HEK293 (cell line): ENCODE data around the gene NUCB2.
A peak's percentile ranks its signal among the peaks of the same experiment; 100 is the strongest.

Experiments
- CTCF ChIA-PET: fragments of 350-600 bp; formaldehyde crosslinking; extraction: SDS; loops from one replicate; lab custom pipeline; 2021; ENCODE audit warnings: antibody characterized with exemption; lab: Yijun Ruan, JAX
- POLR2A ChIA-PET: fragments of 300-600 bp; formaldehyde crosslinking; extraction: SDS; loops from one replicate; lab custom pipeline; 2020; ENCODE audit warnings: antibody characterized with exemption, inconsistent platforms; lab: Yijun Ruan, JAX
- H3K27ac ChIP-seq: fragments of 200-500 bp; sonication (Bioruptor generic); 2 replicates; pipeline ENCODE4 v1.5.1; 2014; ENCODE audit warnings: low read depth, low read length, control low read depth, inconsistent platforms; ENCODE audit errors: extremely low read depth
- H3K36me3 ChIP-seq, 2 experiments: fragments of 200-500 bp in 1 of 2; sonication (Bioruptor generic) in 1 of 2; 1 replicate in 1 of 2; 2 replicates in 1 of 2; pipeline ENCODE4 v1.5.1; 2014 to 2017; ENCODE audit warnings: inconsistent platforms in 2 of 2, low read length in 2 of 2; ENCODE audit not compliant: control insufficient read depth in 2 of 2, insufficient read depth in 1 of 2
- H3K4me1 ChIP-seq: fragments of 200-500 bp; sonication (Bioruptor generic); 2 replicates; pipeline ENCODE4 v1.5.1; 2014; ENCODE audit warnings: mild to moderate bottlenecking, low read length, inconsistent platforms; ENCODE audit not compliant: control insufficient read depth, insufficient read depth
- H3K4me3 ChIP-seq: 2 replicates; pipeline ENCODE4 v1.5.1; 2011; ENCODE audit warnings: low read depth, mild to moderate bottlenecking, control low read depth, low read length, moderate library complexity
- H3K9me3 ChIP-seq: fragments of 200-500 bp; sonication (Bioruptor generic); 2 replicates; pipeline ENCODE4 v1.5.1; 2014; ENCODE audit warnings: low read depth, low read length, inconsistent platforms; ENCODE audit not compliant: control insufficient read depth, insufficient read depth
- HOXC10 ChIP-seq: sonication (generic); formaldehyde crosslinking; IDR thresholded peaks from 2 replicates; pipeline ENCODE4 v1.8.1; 2023; ENCODE audit warnings: mild to moderate bottlenecking, missing genetic modification reagents
- SETDB1 ChIP-seq: IDR thresholded peaks from one replicate; pipeline ENCODE4 v1.6.1; 2017; ENCODE audit warnings: mild to moderate bottlenecking, low read length, moderate library complexity, mixed read lengths; ENCODE audit not compliant: insufficient read length
- SP2 ChIP-seq: fragments of 450-650 bp; formaldehyde crosslinking; IDR thresholded peaks from 2 replicates; pipeline ENCODE4 v1.5.1; 2016; ENCODE audit warnings: missing biosample characterization, missing genetic modification characterization
- YY1 ChIP-seq: fragments of 450-650 bp; formaldehyde crosslinking; IDR thresholded peaks from 2 replicates; pipeline ENCODE4 v1.5.1; 2018; ENCODE audit warnings: missing biosample characterization, missing genetic modification characterization
- ZFP69B ChIP-seq: fragments of 450-650 bp; formaldehyde crosslinking; IDR thresholded peaks from 2 replicates; pipeline ENCODE4 v1.5.1; 2016; ENCODE audit warnings: missing biosample characterization, missing genetic modification characterization
- ZIC2 ChIP-seq: fragments of 450-650 bp; formaldehyde crosslinking; IDR thresholded peaks from 2 replicates; pipeline ENCODE4 v1.5.1; 2016; ENCODE audit warnings: missing biosample characterization, missing genetic modification characterization
- ZNF121 ChIP-seq: fragments of 450-650 bp; formaldehyde crosslinking; IDR thresholded peaks from 2 replicates; pipeline ENCODE4 v1.5.1; 2016; ENCODE audit warnings: missing biosample characterization, missing genetic modification characterization
- ZNF146 ChIP-seq: fragments of 450-650 bp; formaldehyde crosslinking; IDR thresholded peaks from 2 replicates; pipeline ENCODE4 v1.5.1; 2016; ENCODE audit warnings: missing biosample characterization, missing genetic modification characterization
- ZNF184 ChIP-seq: fragments of 450-650 bp; IDR thresholded peaks from 2 replicates; pipeline ENCODE4 v1.5.1; 2018; ENCODE audit warnings: missing biosample characterization, mild to moderate bottlenecking, missing genetic modification characterization
- ZNF239 ChIP-seq: fragments of 450-650 bp; formaldehyde crosslinking; IDR thresholded peaks from 2 replicates; pipeline ENCODE4 v1.5.1; 2016; ENCODE audit warnings: missing biosample characterization, missing genetic modification characterization
- ZNF510 ChIP-seq: fragments of 450-650 bp; formaldehyde crosslinking; IDR thresholded peaks from 2 replicates; pipeline ENCODE4 v1.5.1; 2018; ENCODE audit warnings: mild to moderate bottlenecking, missing genetic modification characterization, missing biosample characterization; ENCODE audit not compliant: insufficient replicate concordance
- ZNF560 ChIP-seq: fragments of 450-650 bp; formaldehyde crosslinking; IDR thresholded peaks from 2 replicates; pipeline ENCODE4 v1.5.1; 2017; ENCODE audit warnings: missing biosample characterization, missing genetic modification characterization, borderline replicate concordance
- ZNF561 ChIP-seq: fragments of 450-650 bp; IDR thresholded peaks from 2 replicates; pipeline ENCODE4 v1.5.1; 2018; ENCODE audit warnings: missing biosample characterization, missing genetic modification characterization, borderline replicate concordance
- ZNF629 ChIP-seq: fragments of 450-650 bp; formaldehyde crosslinking; IDR thresholded peaks from 2 replicates; pipeline ENCODE4 v1.5.1; 2017; ENCODE audit warnings: missing biosample characterization, missing genetic modification characterization
- ZNF707 ChIP-seq: fragments of 450-650 bp; formaldehyde crosslinking; IDR thresholded peaks from 2 replicates; pipeline ENCODE4 v1.5.1; 2016; ENCODE audit warnings: missing biosample characterization, missing genetic modification characterization
- ZNF776 ChIP-seq: fragments of 450-650 bp; formaldehyde crosslinking; IDR thresholded peaks from 2 replicates; pipeline ENCODE4 v1.5.0; 2017; ENCODE audit warnings: missing biosample characterization, missing genetic modification characterization, borderline replicate concordance
- ZSCAN23 ChIP-seq: fragments of 450-650 bp; formaldehyde crosslinking; IDR thresholded peaks from 2 replicates; pipeline ENCODE4 v1.5.1; 2016; ENCODE audit warnings: missing biosample characterization, missing genetic modification characterization
- TF ChIP-seq, protein P1 (sequence below): fragments of 450-650 bp; formaldehyde crosslinking; IDR thresholded peaks from 2 replicates; pipeline ENCODE4 v1.5.1; 2017; ENCODE audit warnings: missing biosample characterization, missing genetic modification characterization
- TF ChIP-seq, protein P2 (sequence below): fragments of 450-650 bp; formaldehyde crosslinking; IDR thresholded peaks from 2 replicates; pipeline ENCODE4 v1.5.1; 2017; ENCODE audit warnings: missing biosample characterization, missing genetic modification characterization
- TF ChIP-seq, protein P3 (sequence below): fragments of 450-650 bp; formaldehyde crosslinking; IDR thresholded peaks from 2 replicates; pipeline ENCODE4 v1.5.1; 2016; ENCODE audit warnings: missing biosample characterization, missing genetic modification characterization
- TF ChIP-seq, protein P4 (sequence below): fragments of 450-650 bp; formaldehyde crosslinking; IDR thresholded peaks from 2 replicates; pipeline ENCODE4 v1.5.1; 2017; ENCODE audit warnings: missing biosample characterization, missing genetic modification characterization

The NUCB2 gene

DNA sequence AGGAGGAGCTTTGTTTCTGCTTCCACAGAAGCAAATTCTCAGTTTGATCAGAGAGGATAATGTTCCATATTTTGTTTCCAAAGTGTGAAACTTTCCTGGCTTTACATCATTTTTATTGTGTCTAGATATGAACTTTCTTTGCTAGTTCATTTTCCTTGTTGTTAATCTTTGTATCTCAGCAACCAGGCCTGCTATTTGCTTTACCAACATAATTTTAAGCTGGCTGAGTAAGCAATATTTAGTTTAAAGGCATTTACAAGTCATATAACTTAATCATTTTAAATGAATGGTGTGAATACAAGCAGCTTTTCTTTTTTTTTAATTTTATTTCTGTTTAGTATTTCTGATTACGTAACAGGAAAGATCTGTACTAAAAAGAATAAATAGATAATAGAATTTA is 15.2 kb downstream of the NUCB2 start:
- no peak overlapping the region for H3K27ac ChIP-seq
- H3K36me3 ChIP-seq: peaks cover 3 to 33% of the 10 kb centered on the region in 2 experiments; a peak in 2 of 3 replicates
- ChIA-PET CTCF (interaction anchor here (0.6 to 1.0 kb wide), 3 partner anchors 10 to 442 kb away, joined by 3 to 5 read pairs (median 4); no protein-coding TSS in a partner anchor), POLR2A (interaction anchor here (0.7 kb wide), 1 partner anchor 9 kb away, joined by 6 read pairs; no protein-coding TSS in a partner anchor)
- no peak overlapping the region for H3K4me3 ChIP-seq
- TF ChIP-seq, protein P1, sequence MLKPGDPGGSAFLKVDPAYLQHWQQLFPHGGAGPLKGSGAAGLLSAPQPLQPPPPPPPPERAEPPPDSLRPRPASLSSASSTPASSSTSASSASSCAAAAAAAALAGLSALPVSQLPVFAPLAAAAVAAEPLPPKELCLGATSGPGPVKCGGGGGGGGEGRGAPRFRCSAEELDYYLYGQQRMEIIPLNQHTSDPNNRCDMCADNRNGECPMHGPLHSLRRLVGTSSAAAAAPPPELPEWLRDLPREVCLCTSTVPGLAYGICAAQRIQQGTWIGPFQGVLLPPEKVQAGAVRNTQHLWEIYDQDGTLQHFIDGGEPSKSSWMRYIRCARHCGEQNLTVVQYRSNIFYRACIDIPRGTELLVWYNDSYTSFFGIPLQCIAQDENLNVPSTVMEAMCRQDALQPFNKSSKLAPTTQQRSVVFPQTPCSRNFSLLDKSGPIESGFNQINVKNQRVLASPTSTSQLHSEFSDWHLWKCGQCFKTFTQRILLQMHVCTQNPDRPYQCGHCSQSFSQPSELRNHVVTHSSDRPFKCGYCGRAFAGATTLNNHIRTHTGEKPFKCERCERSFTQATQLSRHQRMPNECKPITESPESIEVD (tag by site-specific recombination): peak; percentile 61; the same call in 1 of the 2 replicates
- TF ChIP-seq SP2 (tag by site-specific recombination) (no peak), ZNF629 (tag by site-specific recombination) (no peak)
- H3K4me1 ChIP-seq: no peaks in the 10 kb centered on the region
- H3K9me3 ChIP-seq: no peaks in the 10 kb centered on the region

DNA sequence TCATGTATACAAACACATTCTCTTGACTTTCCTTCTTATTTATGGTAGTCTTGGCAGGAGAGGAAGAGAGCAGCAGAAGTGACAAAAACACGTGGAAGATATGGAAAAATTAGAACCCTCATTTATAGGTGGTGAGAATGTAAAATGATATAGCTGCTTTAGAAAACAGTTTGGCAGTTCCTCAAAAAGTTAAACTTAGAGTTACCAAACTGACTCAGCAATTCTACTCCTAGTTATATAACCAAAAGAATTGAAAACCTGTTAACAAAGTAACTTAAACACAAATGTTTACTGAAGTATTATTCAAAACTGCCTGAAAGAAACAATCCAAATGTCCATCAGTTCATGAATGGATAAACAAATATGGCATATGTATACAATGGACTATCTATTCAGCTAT is 16.8 kb downstream of the NUCB2 start:
- Histone ChIP-seq H3K36me3 (peaks cover 0 to 29% of the 10 kb centered on the region in 2 experiments; a peak in 2 of 3 replicates), H3K4me3 (no peak overlapping the region), H3K27ac (no peak overlapping the region), H3K4me1 (no peaks in the 10 kb centered on the region)
- ChIA-PET POLR2A (no interaction called here), CTCF (interaction anchor here (0.5 to 0.7 kb wide), 2 partner anchors 10 to 230 kb away, joined by 3 to 4 read pairs; no protein-coding TSS in a partner anchor)
- TF ChIP-seq ZNF560 (tag by site-specific recombination): no peak
- no peak for TF ChIP-seq SETDB1
- TF ChIP-seq ZIC2 (tag by site-specific recombination): no peak
- TF ChIP-seq ZNF146 (tag by site-specific recombination): no peak
- no peak for TF ChIP-seq ZNF510
- TF ChIP-seq HOXC10 (CRISPR knock-in tag): no peak
- TF ChIP-seq, protein P2, sequence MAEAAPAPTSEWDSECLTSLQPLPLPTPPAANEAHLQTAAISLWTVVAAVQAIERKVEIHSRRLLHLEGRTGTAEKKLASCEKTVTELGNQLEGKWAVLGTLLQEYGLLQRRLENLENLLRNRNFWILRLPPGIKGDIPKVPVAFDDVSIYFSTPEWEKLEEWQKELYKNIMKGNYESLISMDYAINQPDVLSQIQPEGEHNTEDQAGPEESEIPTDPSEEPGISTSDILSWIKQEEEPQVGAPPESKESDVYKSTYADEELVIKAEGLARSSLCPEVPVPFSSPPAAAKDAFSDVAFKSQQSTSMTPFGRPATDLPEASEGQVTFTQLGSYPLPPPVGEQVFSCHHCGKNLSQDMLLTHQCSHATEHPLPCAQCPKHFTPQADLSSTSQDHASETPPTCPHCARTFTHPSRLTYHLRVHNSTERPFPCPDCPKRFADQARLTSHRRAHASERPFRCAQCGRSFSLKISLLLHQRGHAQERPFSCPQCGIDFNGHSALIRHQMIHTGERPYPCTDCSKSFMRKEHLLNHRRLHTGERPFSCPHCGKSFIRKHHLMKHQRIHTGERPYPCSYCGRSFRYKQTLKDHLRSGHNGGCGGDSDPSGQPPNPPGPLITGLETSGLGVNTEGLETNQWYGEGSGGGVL (tag by site-specific recombination): no peak
- TF ChIP-seq ZNF121 (tag by site-specific recombination): no peak
- TF ChIP-seq ZNF776 (tag by site-specific recombination): no peak
- TF ChIP-seq YY1 (tag by site-specific recombination): no peak
- TF ChIP-seq ZNF707 (tag by site-specific recombination): no peak
- TF ChIP-seq ZNF239 (tag by site-specific recombination): no peak
- no peak for TF ChIP-seq ZNF561 (tag by site-specific recombination)
- no peak for TF ChIP-seq SP2 (tag by site-specific recombination)
- TF ChIP-seq ZFP69B (tag by site-specific recombination): no peak
- TF ChIP-seq, protein P3, sequence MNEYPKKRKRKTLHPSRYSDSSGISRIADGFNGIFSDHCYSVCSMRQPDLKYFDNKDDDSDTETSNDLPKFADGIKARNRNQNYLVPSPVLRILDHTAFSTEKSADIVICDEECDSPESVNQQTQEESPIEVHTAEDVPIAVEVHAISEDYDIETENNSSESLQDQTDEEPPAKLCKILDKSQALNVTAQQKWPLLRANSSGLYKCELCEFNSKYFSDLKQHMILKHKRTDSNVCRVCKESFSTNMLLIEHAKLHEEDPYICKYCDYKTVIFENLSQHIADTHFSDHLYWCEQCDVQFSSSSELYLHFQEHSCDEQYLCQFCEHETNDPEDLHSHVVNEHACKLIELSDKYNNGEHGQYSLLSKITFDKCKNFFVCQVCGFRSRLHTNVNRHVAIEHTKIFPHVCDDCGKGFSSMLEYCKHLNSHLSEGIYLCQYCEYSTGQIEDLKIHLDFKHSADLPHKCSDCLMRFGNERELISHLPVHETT (tag by site-specific recombination): no peak
- TF ChIP-seq, protein P4, sequence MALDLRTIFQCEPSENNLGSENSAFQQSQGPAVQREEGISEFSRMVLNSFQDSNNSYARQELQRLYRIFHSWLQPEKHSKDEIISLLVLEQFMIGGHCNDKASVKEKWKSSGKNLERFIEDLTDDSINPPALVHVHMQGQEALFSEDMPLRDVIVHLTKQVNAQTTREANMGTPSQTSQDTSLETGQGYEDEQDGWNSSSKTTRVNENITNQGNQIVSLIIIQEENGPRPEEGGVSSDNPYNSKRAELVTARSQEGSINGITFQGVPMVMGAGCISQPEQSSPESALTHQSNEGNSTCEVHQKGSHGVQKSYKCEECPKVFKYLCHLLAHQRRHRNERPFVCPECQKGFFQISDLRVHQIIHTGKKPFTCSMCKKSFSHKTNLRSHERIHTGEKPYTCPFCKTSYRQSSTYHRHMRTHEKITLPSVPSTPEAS (tag by site-specific recombination): no peak
- no peak for TF ChIP-seq ZNF629 (tag by site-specific recombination)
- no peak for TF ChIP-seq ZSCAN23 (tag by site-specific recombination)
- TF ChIP-seq ZNF184: no peak
- TF ChIP-seq, all 188 proteins: peak for 0
- H3K9me3 ChIP-seq: no peaks in the 10 kb centered on the region
